ENCODE results near the gene FAM13B. TPM values are rescaled to one million over a fixed set of nuclear protein-coding genes. Genes with fewer than 3 reads are reported as not detected.

The FAM13B gene
- total and polyA plus RNA-seq, 9 of the 15 experiments (the other 6 are each of a cell fraction or from before 2014, with no cell fraction given) = 2.3 to 21.6 (median 14.1) TPM

DNA sequence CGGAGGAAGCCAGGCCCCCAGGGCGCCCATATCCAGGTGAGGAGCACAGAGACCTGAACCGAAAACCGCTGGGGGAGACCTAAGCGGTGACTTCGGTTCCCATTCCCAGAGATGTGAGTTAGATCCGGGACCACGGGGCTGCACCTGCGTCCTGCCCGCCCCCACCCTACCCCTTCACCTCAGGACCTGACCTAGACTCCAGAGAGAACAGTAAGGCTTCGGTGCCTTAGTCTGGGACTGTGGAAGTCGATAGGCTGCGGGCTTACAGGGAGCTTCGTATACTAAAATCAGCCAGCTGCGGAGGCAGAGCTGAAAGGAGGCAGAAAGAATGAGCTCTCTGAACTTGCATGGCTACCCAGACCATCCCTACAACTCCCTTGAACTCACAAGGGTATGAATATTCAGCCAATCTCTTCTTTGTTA lies 518 bp upstream of the FAM13B start:
- no peaks in the 10 kb centered on the region for H3K9me1 ChIP-seq (ENCODE audit: control insufficient read depth, insufficient read depth, low read length)
- WGBS (ENCODE audit: insufficient coverage, low coverage, missing lambda C conversion rate) = under 1% methylated on average over 12 of the region's 15 CpGs
- H3K9me3 ChIP-seq (replicated peaks; ENCODE audit: control insufficient read depth, insufficient read depth, low read depth, low read length) = no peaks in the 10 kb centered on the region; the same call in 1 of the 2 replicates
- H3K27me3 ChIP-seq (ENCODE audit: control insufficient read depth in 2 of 2, insufficient read depth in 2 of 2, low read length in 2 of 2) = no peaks in the 10 kb centered on the region
- peak overlapping the region; percentile 78 to 97 for H3K9ac ChIP-seq (ENCODE audit: insufficient read depth in 1 of 2, low read depth in 2 of 2, low read length in 2 of 2)
- intact Hi-C loops (cut with micrococcal nuclease) = loop anchor here (2.0 to 5.0 kb wide), 3 partner anchors 35 to 281 kb away; partner anchors contain the start of gene HNRNPA0
- TSS peak; percentile 92 for BruUV-seq (replicated peaks)
- DNase-seq (ENCODE audit: extremely low read depth in 1 of 4, low spot score in 3 of 4) (no peak), FAIRE-seq (no peak), ATAC-seq (peak; percentile 39)
- ChIA-PET POLR2A (interaction anchor here (1.1 kb wide), 1 partner anchor 9 kb away, joined by 3 read pairs; no protein-coding TSS in a partner anchor), CTCF (ENCODE audit: low intra/inter-chr PET ratio) (no interaction called here)
- H3K4me2 ChIP-seq (ENCODE audit: insufficient read depth, low read length) = peak overlapping the region; percentile 90
- H3K4me1 ChIP-seq (replicated peaks in 1 of 2; ENCODE audit: control insufficient read depth in 2 of 2, insufficient read depth in 2 of 2, low read length in 2 of 2) = peaks cover 19 to 20% of the 10 kb centered on the region in 2 experiments; a peak in 4 of 5 replicates
- peaks cover 8% of the 10 kb centered on the region for H4K20me1 ChIP-seq (replicated peaks; ENCODE audit: control insufficient read depth, insufficient read depth, low read length)
- H2AFZ ChIP-seq (ENCODE audit: low read depth, low read length) = peak overlapping the region; percentile 91
- peak overlapping the region; percentile 95 for H3K27ac ChIP-seq (ENCODE audit: extremely low read depth, low read depth, low read length)
- in situ Hi-C loops (cut with MboI) = no loop called here
- peak overlapping the region; percentile 85 for H3K4me3 ChIP-seq
- peaks cover 12% of the 10 kb centered on the region; the same call in 2 of the 3 replicates for H3K36me3 ChIP-seq (ENCODE audit: control insufficient read depth, insufficient read depth, low read length)
- H3K79me2 ChIP-seq (ENCODE audit: control insufficient read depth, insufficient read depth, low read length) = peaks cover 45% of the 10 kb centered on the region
- TF ChIP-seq LARP7 (IDR thresholded peaks at IDR 0.05) (no peak), ZNF395 (CRISPR knock-in tag; IDR thresholded peaks at IDR 0.05) (no peak), L3MBTL2 (IDR thresholded peaks at IDR 0.05) (no peak), CBX5 (IDR thresholded peaks at IDR 0.05; ENCODE audit: borderline replicate concordance, low read depth) (no peak), SRSF9 (IDR thresholded peaks at IDR 0.05; ENCODE audit: borderline replicate concordance, low read depth, low read length) (no peak), SIN3A (IDR thresholded peaks at IDR 0.05; ENCODE audit: borderline replicate concordance in 2 of 2, control insufficient read depth in 1 of 2, low read depth in 2 of 2, low read length in 2 of 2) (peak in 1 of 2 experiments; percentile 10; a peak in 1 of 4 replicates), SMARCC2 (IDR thresholded peaks at IDR 0.05; ENCODE audit: low read depth) (no peak), ATF2 (CRISPR knock-in tag; IDR thresholded peaks at IDR 0.05) (no peak), TCF7L2 (IDR thresholded peaks at IDR 0.05; ENCODE audit: low read depth, low read length) (no peak), GABPB2 (CRISPR knock-in tag; conservative IDR thresholded peaks at IDR 0.05) (no peak), NRF1 (conservative IDR thresholded peaks at IDR 0.05 in 1 of 2, IDR thresholded peaks at IDR 0.05 in 1 of 2) (no peak), XRCC4 (IDR thresholded peaks at IDR 0.05; ENCODE audit: extremely low read depth, insufficient read depth, insufficient read length) (no peak), TRIM24 (IDR thresholded peaks at IDR 0.05) (no peak), ZFPM2 (CRISPR knock-in tag; IDR thresholded peaks at IDR 0.05) (no peak), BDP1 (IDR thresholded peaks at IDR 0.05; ENCODE audit: insufficient read depth, insufficient read length) (no peak), IRF2 (CRISPR knock-in tag; IDR thresholded peaks at IDR 0.05) (no peak)
- TF ChIP-seq, protein P1, sequence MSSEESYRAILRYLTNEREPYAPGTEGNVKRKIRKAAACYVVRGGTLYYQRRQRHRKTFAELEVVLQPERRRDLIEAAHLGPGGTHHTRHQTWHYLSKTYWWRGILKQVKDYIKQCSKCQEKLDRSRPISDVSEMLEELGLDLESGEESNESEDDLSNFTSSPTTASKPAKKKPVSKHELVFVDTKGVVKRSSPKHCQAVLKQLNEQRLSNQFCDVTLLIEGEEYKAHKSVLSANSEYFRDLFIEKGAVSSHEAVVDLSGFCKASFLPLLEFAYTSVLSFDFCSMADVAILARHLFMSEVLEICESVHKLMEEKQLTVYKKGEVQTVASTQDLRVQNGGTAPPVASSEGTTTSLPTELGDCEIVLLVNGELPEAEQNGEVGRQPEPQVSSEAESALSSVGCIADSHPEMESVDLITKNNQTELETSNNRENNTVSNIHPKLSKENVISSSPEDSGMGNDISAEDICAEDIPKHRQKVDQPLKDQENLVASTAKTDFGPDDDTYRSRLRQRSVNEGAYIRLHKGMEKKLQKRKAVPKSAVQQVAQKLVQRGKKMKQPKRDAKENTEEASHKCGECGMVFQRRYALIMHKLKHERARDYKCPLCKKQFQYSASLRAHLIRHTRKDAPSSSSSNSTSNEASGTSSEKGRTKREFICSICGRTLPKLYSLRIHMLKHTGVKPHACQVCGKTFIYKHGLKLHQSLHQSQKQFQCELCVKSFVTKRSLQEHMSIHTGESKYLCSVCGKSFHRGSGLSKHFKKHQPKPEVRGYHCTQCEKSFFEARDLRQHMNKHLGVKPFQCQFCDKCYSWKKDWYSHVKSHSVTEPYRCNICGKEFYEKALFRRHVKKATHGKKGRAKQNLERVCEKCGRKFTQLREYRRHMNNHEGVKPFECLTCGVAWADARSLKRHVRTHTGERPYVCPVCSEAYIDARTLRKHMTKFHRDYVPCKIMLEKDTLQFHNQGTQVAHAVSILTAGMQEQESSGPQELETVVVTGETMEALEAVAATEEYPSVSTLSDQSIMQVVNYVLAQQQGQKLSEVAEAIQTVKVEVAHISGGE (CRISPR knock-in tag; IDR thresholded peaks at IDR 0.05) = peak in 1 of 3 experiments; percentile 18; a peak in 1 of 6 replicates
